ENCODE data around the gene CCDC102B.

DNA sequence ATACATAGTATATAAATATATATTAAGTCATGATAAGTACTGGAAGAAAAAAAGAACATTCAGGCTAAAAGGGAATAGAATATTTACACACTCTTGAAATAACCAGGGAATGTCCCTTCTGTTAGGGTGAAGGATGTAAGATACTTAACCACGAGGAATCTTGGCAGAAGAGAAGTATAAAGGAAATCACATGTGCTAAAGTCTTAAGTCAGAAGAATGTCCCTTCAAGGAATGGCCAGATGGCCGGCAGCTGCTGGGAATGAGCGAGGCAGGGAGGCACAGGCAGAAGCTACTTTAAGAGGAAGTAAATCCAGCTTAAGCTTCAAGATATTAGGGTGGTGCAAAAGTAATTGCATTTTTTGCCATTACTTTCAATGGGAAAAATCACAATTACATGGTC, 5.5 kb downstream of the CCDC102B start:
- TF ChIP-seq, protein P1, sequence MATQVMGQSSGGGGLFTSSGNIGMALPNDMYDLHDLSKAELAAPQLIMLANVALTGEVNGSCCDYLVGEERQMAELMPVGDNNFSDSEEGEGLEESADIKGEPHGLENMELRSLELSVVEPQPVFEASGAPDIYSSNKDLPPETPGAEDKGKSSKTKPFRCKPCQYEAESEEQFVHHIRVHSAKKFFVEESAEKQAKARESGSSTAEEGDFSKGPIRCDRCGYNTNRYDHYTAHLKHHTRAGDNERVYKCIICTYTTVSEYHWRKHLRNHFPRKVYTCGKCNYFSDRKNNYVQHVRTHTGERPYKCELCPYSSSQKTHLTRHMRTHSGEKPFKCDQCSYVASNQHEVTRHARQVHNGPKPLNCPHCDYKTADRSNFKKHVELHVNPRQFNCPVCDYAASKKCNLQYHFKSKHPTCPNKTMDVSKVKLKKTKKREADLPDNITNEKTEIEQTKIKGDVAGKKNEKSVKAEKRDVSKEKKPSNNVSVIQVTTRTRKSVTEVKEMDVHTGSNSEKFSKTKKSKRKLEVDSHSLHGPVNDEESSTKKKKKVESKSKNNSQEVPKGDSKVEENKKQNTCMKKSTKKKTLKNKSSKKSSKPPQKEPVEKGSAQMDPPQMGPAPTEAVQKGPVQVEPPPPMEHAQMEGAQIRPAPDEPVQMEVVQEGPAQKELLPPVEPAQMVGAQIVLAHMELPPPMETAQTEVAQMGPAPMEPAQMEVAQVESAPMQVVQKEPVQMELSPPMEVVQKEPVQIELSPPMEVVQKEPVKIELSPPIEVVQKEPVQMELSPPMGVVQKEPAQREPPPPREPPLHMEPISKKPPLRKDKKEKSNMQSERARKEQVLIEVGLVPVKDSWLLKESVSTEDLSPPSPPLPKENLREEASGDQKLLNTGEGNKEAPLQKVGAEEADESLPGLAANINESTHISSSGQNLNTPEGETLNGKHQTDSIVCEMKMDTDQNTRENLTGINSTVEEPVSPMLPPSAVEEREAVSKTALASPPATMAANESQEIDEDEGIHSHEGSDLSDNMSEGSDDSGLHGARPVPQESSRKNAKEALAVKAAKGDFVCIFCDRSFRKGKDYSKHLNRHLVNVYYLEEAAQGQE (IDR thresholded peaks at IDR 0.05; ENCODE audit: insufficient read depth in 1 of 2, low read depth in 2 of 2, low read length in 2 of 2): no peak
- TF ChIP-seq POLR2AphosphoS5 (IDR thresholded peaks at IDR 0.05; ENCODE audit: low read depth, low read length): no peak
- TF ChIP-seq TAF1 (IDR thresholded peaks at IDR 0.05; ENCODE audit: borderline replicate concordance, insufficient read depth, low read length): no peak
- no peak for TF ChIP-seq SIN3A (IDR thresholded peaks at IDR 0.05; ENCODE audit: borderline replicate concordance, insufficient read depth, low read length)

All from PFSK-1 (cell line).